Measurements from ENCODE around the gene LCE1B.

DNA sequence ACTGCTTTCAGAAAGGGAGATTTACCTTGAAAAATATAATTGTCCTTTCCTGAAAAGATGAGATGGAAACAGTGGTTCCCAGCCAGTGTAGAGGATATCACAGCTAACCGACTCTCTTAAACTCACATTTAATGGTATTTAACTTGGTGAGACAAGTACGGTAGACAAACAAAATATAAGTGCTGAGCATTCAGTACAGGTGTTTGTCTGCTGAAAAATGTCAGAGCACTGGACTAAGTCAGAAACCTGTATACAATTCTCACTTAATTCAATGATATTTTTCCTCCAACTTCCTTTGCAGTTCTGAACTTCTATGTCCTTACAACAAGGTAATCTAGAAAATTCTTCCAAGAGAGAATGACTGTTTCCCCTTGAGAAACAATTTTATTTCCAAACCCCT lies at the start of gene LCE1B:
- TF ChIP-seq, protein P1, sequence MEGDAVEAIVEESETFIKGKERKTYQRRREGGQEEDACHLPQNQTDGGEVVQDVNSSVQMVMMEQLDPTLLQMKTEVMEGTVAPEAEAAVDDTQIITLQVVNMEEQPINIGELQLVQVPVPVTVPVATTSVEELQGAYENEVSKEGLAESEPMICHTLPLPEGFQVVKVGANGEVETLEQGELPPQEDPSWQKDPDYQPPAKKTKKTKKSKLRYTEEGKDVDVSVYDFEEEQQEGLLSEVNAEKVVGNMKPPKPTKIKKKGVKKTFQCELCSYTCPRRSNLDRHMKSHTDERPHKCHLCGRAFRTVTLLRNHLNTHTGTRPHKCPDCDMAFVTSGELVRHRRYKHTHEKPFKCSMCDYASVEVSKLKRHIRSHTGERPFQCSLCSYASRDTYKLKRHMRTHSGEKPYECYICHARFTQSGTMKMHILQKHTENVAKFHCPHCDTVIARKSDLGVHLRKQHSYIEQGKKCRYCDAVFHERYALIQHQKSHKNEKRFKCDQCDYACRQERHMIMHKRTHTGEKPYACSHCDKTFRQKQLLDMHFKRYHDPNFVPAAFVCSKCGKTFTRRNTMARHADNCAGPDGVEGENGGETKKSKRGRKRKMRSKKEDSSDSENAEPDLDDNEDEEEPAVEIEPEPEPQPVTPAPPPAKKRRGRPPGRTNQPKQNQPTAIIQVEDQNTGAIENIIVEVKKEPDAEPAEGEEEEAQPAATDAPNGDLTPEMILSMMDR (IDR thresholded peaks at IDR 0.05; ENCODE audit: insufficient read depth, low read length), result no peak
- TF ChIP-seq REST (IDR thresholded peaks at IDR 0.05; ENCODE audit: insufficient replicate concordance, low read depth) (no peak), POLR2AphosphoS5 (IDR thresholded peaks at IDR 0.05; ENCODE audit: low read depth) (no peak)
